Transverse colon (tissue), 3 donors: ENCODE measurements around the gene RAP1GAP2.

Source experiments
- POLR2A ChIP-seq: fragments of 450-650 bp; IDR thresholded peaks from one replicate; pipeline ENCODE4 v1.6.1; 2016; ENCODE audit warnings: antibody characterized with exemption, mild to moderate bottlenecking, moderate library complexity
- TF ChIP-seq, protein P1 (sequence below), 5 experiments: fragments of 200-600 bp in 3 of 5; fragments of 450-650 bp in 2 of 5; sonication (generic) in 3 of 5; IDR thresholded peaks; 1 replicate in 2 of 5; 2 replicates in 3 of 5; pipeline ENCODE4 v1.5.1; 2016 to 2017; ENCODE audit warnings: antibody characterized with exemption in 5 of 5, inconsistent platforms in 3 of 5, mild to moderate bottlenecking in 2 of 5, moderate library complexity in 1 of 5

DNA sequence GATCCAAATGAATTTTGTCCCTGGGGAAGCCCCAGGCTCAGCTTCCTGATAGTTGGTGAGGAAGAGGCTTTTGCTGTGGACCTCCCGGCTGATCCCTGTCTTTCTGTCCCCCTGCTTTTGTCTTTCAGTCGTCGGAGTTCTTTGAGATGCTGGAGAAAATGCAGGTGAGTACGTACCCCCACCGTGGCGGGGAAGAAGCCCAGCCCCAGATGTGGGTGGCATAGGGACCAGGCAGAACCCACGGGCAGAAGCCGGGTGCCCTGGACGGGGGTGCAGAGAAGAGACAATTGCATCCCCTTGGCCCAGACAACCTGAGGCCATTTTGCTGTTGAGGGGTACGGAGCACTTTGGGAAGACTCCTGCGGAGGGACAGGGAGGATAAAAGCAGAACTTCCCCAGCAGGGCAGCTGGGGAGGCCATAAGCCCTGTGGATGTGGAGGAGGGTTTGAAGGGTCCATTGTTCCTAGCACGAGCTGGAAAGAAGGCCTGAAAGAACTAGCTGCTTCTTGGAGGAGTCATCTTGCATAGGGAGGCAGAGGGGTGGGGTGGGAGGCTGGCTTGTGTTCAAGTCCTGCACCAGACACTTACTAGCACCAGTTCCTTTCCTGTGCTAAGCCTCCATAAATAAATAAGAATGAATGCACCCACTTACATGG is 161.5 kb downstream of the RAP1GAP2 start:
- TF ChIP-seq, protein P1, sequence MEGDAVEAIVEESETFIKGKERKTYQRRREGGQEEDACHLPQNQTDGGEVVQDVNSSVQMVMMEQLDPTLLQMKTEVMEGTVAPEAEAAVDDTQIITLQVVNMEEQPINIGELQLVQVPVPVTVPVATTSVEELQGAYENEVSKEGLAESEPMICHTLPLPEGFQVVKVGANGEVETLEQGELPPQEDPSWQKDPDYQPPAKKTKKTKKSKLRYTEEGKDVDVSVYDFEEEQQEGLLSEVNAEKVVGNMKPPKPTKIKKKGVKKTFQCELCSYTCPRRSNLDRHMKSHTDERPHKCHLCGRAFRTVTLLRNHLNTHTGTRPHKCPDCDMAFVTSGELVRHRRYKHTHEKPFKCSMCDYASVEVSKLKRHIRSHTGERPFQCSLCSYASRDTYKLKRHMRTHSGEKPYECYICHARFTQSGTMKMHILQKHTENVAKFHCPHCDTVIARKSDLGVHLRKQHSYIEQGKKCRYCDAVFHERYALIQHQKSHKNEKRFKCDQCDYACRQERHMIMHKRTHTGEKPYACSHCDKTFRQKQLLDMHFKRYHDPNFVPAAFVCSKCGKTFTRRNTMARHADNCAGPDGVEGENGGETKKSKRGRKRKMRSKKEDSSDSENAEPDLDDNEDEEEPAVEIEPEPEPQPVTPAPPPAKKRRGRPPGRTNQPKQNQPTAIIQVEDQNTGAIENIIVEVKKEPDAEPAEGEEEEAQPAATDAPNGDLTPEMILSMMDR (IDR thresholded peaks at IDR 0.05) = no peak
- no peak for TF ChIP-seq POLR2A
